GM06990 (cell line): ENCODE measurements around the gene ELF3.
"Not testable (repeated sequence)": the region's sequence is repeated elsewhere in the genome, so short reads cannot be mapped to it uniquely, and the experiment has no call there.

Experiments used
- DNase-seq: peaks from one replicate; pipeline ENCODE4 v3.0.0-alpha.2; 2011; ENCODE audit not compliant: insufficient read length; ENCODE audit errors: extremely low read depth
- H3K27me3 ChIP-seq: replicated peaks from 2 replicates; pipeline ENCODE4 v1.6.0; 2011; ENCODE audit warnings: low read length; ENCODE audit not compliant: control insufficient read depth, insufficient read depth
- H3K36me3 ChIP-seq: 2 replicates; pipeline ENCODE4 v1.5.1; 2011; ENCODE audit warnings: low read length; ENCODE audit not compliant: control insufficient read depth, insufficient read depth
- H3K4me3 ChIP-seq: replicated peaks from 2 replicates; pipeline ENCODE4 v1.5.1; 2011; ENCODE audit warnings: low read depth, mild to moderate bottlenecking, control low read depth, low read length
- CTCF ChIP-seq: IDR thresholded peaks from 2 replicates; pipeline ENCODE4 v1.5.1; 2011; ENCODE audit warnings: low read length, control low read depth, mild to moderate bottlenecking, inconsistent platforms; ENCODE audit not compliant: insufficient read depth, poor library complexity, severe bottlenecking

The ELF3 gene

GRCh38 chr1:202056644-202057334, 46.4 kb downstream of the ELF3 start:
- Histone ChIP-seq H3K36me3 (no peaks in the 10 kb centered on the region), H3K27me3 (no peaks in the 10 kb centered on the region), H3K4me3 (no peak overlapping the region)
- DNase-seq, result no peak
- TF ChIP-seq CTCF, result no peak

GRCh38 chr1:202057335-202057704, 46.9 kb downstream of the ELF3 start:
- not testable (repeated sequence) for H3K36me3 ChIP-seq, DNase-seq, H3K27me3 ChIP-seq, H3K4me3 ChIP-seq

GRCh38 chr1:202058001-202058908, 47.9 kb downstream of the ELF3 start:
- TF ChIP-seq CTCF, result no peak
- H3K4me3 ChIP-seq, result no peak overlapping the region
- DNase-seq, result no peak

GRCh38 chr1:202061055-202061454, 50.7 kb downstream of the ELF3 start:
- DNase-seq, result no peak
- Histone ChIP-seq H3K36me3 (no peaks in the 10 kb centered on the region), H3K27me3 (no peaks in the 10 kb centered on the region), H3K4me3 (no peak overlapping the region)
- no peak for TF ChIP-seq CTCF

More at GRCh38 chr1:202058001-202058908, 47.9 kb downstream of the ELF3 start:
- Histone ChIP-seq H3K27me3 (no peaks in the 10 kb centered on the region), H3K36me3 (no peaks in the 10 kb centered on the region)

GRCh38 chr1:202061787-202062186, 51.4 kb downstream of the ELF3 start:
- not testable (repeated sequence) for DNase-seq, H3K4me3 ChIP-seq

GRCh38 chr1:202062636-202063035, 52.2 kb downstream of the ELF3 start:
- DNase-seq, H3K27me3 ChIP-seq, H3K36me3 ChIP-seq, H3K4me3 ChIP-seq: not testable (repeated sequence)

More at GRCh38 chr1:202061787-202062186, 51.4 kb downstream of the ELF3 start:
- not testable (repeated sequence) for H3K36me3 ChIP-seq, H3K27me3 ChIP-seq

GRCh38 chr1:202063093-202063492, 52.7 kb downstream of the ELF3 start:
- no peak overlapping the region for H3K4me3 ChIP-seq
- no peak for DNase-seq
- no peaks in the 10 kb centered on the region for H3K36me3 ChIP-seq
- no peaks in the 10 kb centered on the region for H3K27me3 ChIP-seq
- TF ChIP-seq CTCF, result no peak

- H3K4me3 ChIP-seq, DNase-seq, H3K27me3 ChIP-seq, H3K36me3 ChIP-seq: not testable (repeated sequence)
These were observed 54.5 kb downstream of the ELF3 start for GRCh38 chr1:202064889-202065312.
